HG02763 (cell line): ENCODE data around the gene KRTAP5-6.

Experiments
- ATAC-seq: cut with Tn5 transposase; IDR thresholded peaks from one replicate; pipeline ENCODE4 v1.9.1; 2021; ENCODE audit warnings: mild to moderate bottlenecking, moderate library complexity; ENCODE audit not compliant: unreplicated experiment

The KRTAP5-6 gene

GRCh38 chr11:1696608-1697570 is at the start of gene KRTAP5-6:
Gene KRTAP5-6 (plus strand): TSS chr11:1697195. CDS start chr11:1697246, 51 bp downstream.
- no peak for ATAC-seq

GRCh38 chr11:1647901-1648652 is 48.9 kb upstream of the KRTAP5-6 start:
- ATAC-seq, result no peak

GRCh38 chr11:1648653-1649420 is 48.2 kb upstream of the KRTAP5-6 start:
- no peak for ATAC-seq

GRCh38 chr11:1650034-1650917 is 46.7 kb upstream of the KRTAP5-6 start:
- no peak for ATAC-seq

- no peak for ATAC-seq
Measured at GRCh38 chr11:1650918-1651262, 46.1 kb upstream of the KRTAP5-6 start.

- no peak for ATAC-seq
Measured at GRCh38 chr11:1651411-1651980, 45.5 kb upstream of the KRTAP5-6 start.

GRCh38 chr11:1652026-1652425 is 45.0 kb upstream of the KRTAP5-6 start:
- no peak for ATAC-seq

GRCh38 chr11:1652442-1652770 is 44.6 kb upstream of the KRTAP5-6 start:
- no peak for ATAC-seq

GRCh38 chr11:1652771-1653540 is 44.0 kb upstream of the KRTAP5-6 start:
- no peak for ATAC-seq

- ATAC-seq, result no peak
Measured at GRCh38 chr11:1653541-1654387, 43.2 kb upstream of the KRTAP5-6 start.

- ATAC-seq, result no peak
Measured at GRCh38 chr11:1654388-1655167, 42.4 kb upstream of the KRTAP5-6 start.

GRCh38 chr11:1655168-1656060 is 41.6 kb upstream of the KRTAP5-6 start:
- no peak for ATAC-seq

GRCh38 chr11:1656061-1656441 is 40.9 kb upstream of the KRTAP5-6 start:
- ATAC-seq, result no peak

- no peak for ATAC-seq
Measured at GRCh38 chr11:1656670-1657069, 40.3 kb upstream of the KRTAP5-6 start.

- no peak for ATAC-seq
Measured at GRCh38 chr11:1659506-1659905, 37.5 kb upstream of the KRTAP5-6 start.

GRCh38 chr11:1660111-1660867 is 36.7 kb upstream of the KRTAP5-6 start:
- no peak for ATAC-seq
